Retinal pigment epithelial cell (primary cell): ENCODE data around the gene DIS3L2.

ENCODE experiments used
- DNase-seq: peaks from one replicate; pipeline ENCODE4 v3.0.0-alpha.2; 2010; ENCODE audit warnings: low read depth
- H3K4me3 ChIP-seq: 2 replicates; pipeline ENCODE4 v1.5.1; 2011; ENCODE audit warnings: mild to moderate bottlenecking, low read length, control low read depth, moderate library complexity
- CTCF ChIP-seq: conservative IDR thresholded peaks from 2 replicates; pipeline ENCODE4 v1.5.1; 2011; ENCODE audit warnings: low read depth, low read length, control low read depth, inconsistent platforms

DIS3L2 gene

GRCh38 chr2:231992888-231993287, 31.4 kb downstream of the DIS3L2 start:
- no peak overlapping the region for H3K4me3 ChIP-seq
- no peak for DNase-seq
- TF ChIP-seq CTCF = no peak

DNA sequence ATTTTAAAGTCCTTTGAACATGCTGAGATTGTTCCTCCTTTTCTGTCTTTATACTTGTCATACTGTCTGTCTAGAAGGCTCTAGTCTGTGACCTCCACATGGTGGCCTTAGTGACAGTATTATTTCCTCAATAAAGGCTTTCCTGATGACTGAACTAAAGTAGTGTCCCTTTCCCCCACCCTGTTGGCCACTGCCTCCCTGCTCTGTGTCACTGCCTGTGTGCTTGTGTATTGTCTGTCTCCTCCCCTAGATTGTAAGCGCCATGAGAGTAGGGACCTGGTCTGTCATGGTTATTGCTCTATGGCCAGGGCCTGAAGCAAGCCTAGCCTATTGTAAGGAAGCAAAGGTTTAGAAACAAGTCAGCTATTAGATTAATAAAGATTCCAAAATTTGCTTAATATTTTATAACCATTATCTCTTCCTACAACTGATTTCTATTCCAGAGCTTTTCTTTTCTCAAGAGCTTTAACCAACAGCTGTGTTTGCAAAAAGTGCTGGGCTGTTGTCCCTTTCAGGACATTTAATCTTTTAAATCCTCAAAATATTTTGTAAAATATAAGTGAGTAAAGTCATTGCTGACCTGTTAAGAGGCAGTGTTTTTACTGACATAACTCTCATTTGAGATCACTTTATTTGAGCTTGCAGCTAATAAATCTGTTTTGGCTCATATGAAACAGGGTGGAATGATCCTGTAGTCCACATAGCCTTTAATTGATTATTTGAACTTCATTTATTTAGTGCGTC, 35.5 kb downstream of the DIS3L2 start:
- no peak for DNase-seq
- no peak overlapping the region for H3K4me3 ChIP-seq
- no peak for TF ChIP-seq CTCF

DNA sequence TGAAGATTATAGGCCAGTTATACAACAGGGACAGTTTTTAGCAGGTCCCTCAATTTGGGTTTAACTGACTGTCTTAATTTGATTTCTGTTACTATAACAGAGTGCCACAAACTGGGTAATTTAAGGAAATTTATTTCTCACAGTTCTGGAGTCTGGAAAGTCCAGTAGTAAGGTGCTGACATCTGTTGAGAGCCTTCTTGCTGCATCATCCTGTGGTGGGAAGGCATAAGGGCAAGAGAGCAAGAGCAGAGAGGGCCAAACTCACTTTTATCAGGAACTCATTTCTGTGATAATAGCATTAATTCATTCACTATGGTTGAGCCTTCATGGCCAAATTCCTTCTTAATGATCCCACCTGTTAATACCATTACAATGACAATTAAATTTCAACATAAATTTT, 36.5 kb downstream of the DIS3L2 start:
- DNase-seq = no peak
- no peak for TF ChIP-seq CTCF
- no peak overlapping the region for H3K4me3 ChIP-seq

- no peak for TF ChIP-seq CTCF
- no peak overlapping the region for H3K4me3 ChIP-seq
- no peak for DNase-seq
Measured at GRCh38 chr2:232000439-232000838, 38.9 kb downstream of the DIS3L2 start.

DNA sequence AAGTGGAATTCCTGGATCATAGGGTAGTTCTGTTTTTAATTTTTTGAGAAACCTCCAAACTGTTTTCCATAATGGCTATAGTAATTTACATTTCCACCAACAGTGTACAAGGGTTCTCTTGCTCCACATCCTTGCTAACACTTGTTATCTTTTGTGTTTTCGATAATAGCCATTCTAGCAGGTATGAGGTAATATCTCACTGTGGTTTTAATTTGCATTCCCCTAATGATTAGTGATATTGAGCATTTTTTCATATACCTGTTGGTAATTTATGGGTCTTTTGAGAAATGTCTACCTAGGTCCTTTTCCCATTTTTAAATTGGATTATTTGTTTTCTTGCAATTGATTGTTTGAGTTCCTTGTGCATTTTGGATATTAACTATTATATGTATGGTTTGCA, 39.6 kb downstream of the DIS3L2 start:
- TF ChIP-seq CTCF = no peak
- no peak for DNase-seq
- H3K4me3 ChIP-seq = no peak overlapping the region

DNA sequence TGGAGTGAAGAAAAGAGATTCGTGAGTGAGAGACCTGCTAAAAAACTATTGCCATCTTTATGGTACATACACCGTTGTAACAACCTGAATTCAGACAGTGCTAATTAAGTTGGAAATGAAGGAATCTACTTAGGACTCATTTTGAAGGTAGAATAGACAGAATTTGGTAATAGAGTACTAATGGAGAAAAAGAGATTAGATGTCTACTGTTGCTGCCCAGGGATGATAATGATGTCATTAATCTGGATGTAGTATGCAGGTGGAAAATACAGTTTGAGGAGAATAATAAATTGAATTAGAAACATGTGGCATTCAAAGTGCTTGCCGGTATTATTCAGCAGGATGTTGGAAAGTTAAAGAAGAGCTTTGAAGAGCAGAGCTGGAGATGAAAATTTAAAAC, 44.7 kb downstream of the DIS3L2 start:
- no peak for DNase-seq
- no peak for TF ChIP-seq CTCF
- H3K4me3 ChIP-seq = no peak overlapping the region

- DNase-seq = no peak
- H3K4me3 ChIP-seq = no peak overlapping the region
- TF ChIP-seq CTCF = no peak
Measured at GRCh38 chr2:232008907-232009638, 47.6 kb downstream of the DIS3L2 start.
